HEK293 (cell line): ENCODE data around the gene SLC25A11.

Source experiments
- CTCF ChIA-PET: fragments of 350-600 bp; formaldehyde crosslinking; extraction: SDS; loops from one replicate; lab custom pipeline; 2021; ENCODE audit warnings: antibody characterized with exemption; lab: Yijun Ruan, JAX
- POLR2A ChIA-PET: fragments of 300-600 bp; formaldehyde crosslinking; extraction: SDS; loops from one replicate; lab custom pipeline; 2020; ENCODE audit warnings: antibody characterized with exemption, inconsistent platforms; lab: Yijun Ruan, JAX
- H3K27ac ChIP-seq: fragments of 200-500 bp; sonication (Bioruptor generic); 2 replicates; pipeline ENCODE4 v1.5.1; 2014; ENCODE audit warnings: low read depth, low read length, control low read depth, inconsistent platforms; ENCODE audit errors: extremely low read depth
- H3K36me3 ChIP-seq, 2 experiments: fragments of 200-500 bp in 1 of 2; sonication (Bioruptor generic) in 1 of 2; 1 replicate in 1 of 2; 2 replicates in 1 of 2; pipeline ENCODE4 v1.5.1; 2014 to 2017; ENCODE audit warnings: inconsistent platforms in 2 of 2, low read length in 2 of 2; ENCODE audit not compliant: control insufficient read depth in 2 of 2, insufficient read depth in 1 of 2
- H3K4me1 ChIP-seq: fragments of 200-500 bp; sonication (Bioruptor generic); 2 replicates; pipeline ENCODE4 v1.5.1; 2014; ENCODE audit warnings: mild to moderate bottlenecking, low read length, inconsistent platforms; ENCODE audit not compliant: control insufficient read depth, insufficient read depth
- H3K4me3 ChIP-seq: 2 replicates; pipeline ENCODE4 v1.5.1; 2011; ENCODE audit warnings: low read depth, mild to moderate bottlenecking, control low read depth, low read length, moderate library complexity
- H3K9me3 ChIP-seq: fragments of 200-500 bp; sonication (Bioruptor generic); 2 replicates; pipeline ENCODE4 v1.5.1; 2014; ENCODE audit warnings: low read depth, low read length, inconsistent platforms; ENCODE audit not compliant: control insufficient read depth, insufficient read depth
- EGR2 ChIP-seq: fragments of 450-650 bp; formaldehyde crosslinking; IDR thresholded peaks from 2 replicates; pipeline ENCODE4 v1.5.1; 2016; ENCODE audit warnings: low read depth, missing biosample characterization, missing genetic modification characterization
- RBAK ChIP-seq: fragments of 450-650 bp; formaldehyde crosslinking; IDR thresholded peaks from 2 replicates; pipeline ENCODE4 v1.5.1; 2016; ENCODE audit warnings: missing biosample characterization, missing genetic modification characterization
- SP2 ChIP-seq: fragments of 450-650 bp; formaldehyde crosslinking; IDR thresholded peaks from 2 replicates; pipeline ENCODE4 v1.5.1; 2016; ENCODE audit warnings: missing biosample characterization, missing genetic modification characterization
- SP3 ChIP-seq: fragments of 450-650 bp; formaldehyde crosslinking; IDR thresholded peaks from 2 replicates; pipeline ENCODE4 v1.5.1; 2016; ENCODE audit warnings: missing biosample characterization, missing genetic modification characterization
- TCF7L2 ChIP-seq: IDR thresholded peaks from 2 replicates; pipeline ENCODE4 v1.6.1; 2011; ENCODE audit warnings: low read depth, mild to moderate bottlenecking, inconsistent platforms, low read length, moderate library complexity, borderline replicate concordance
- ZBTB17 ChIP-seq: fragments of 450-650 bp; formaldehyde crosslinking; IDR thresholded peaks from 2 replicates; pipeline ENCODE4 v1.5.1; 2016; ENCODE audit warnings: missing biosample characterization, missing genetic modification characterization
- ZFHX2 ChIP-seq: fragments of 450-650 bp; formaldehyde crosslinking; conservative IDR thresholded peaks from 2 replicates; pipeline ENCODE4 v1.5.1; 2016; ENCODE audit warnings: missing biosample characterization, missing genetic modification characterization
- ZIC2 ChIP-seq: fragments of 450-650 bp; formaldehyde crosslinking; IDR thresholded peaks from 2 replicates; pipeline ENCODE4 v1.5.1; 2016; ENCODE audit warnings: missing biosample characterization, missing genetic modification characterization
- ZNF121 ChIP-seq: fragments of 450-650 bp; formaldehyde crosslinking; IDR thresholded peaks from 2 replicates; pipeline ENCODE4 v1.5.1; 2016; ENCODE audit warnings: missing biosample characterization, missing genetic modification characterization
- ZNF133 ChIP-seq: fragments of 450-650 bp; formaldehyde crosslinking; IDR thresholded peaks from 2 replicates; pipeline ENCODE4 v1.5.1; 2016; ENCODE audit warnings: missing biosample characterization, missing genetic modification characterization
- ZNF140 ChIP-seq: fragments of 450-650 bp; formaldehyde crosslinking; IDR thresholded peaks from 2 replicates; pipeline ENCODE4 v1.5.1; 2016; ENCODE audit warnings: missing biosample characterization, missing genetic modification characterization
- ZNF174 ChIP-seq: fragments of 450-650 bp; formaldehyde crosslinking; IDR thresholded peaks from 2 replicates; pipeline ENCODE4 v1.5.0; 2017; ENCODE audit warnings: missing biosample characterization, mild to moderate bottlenecking, missing genetic modification characterization
- ZNF341 ChIP-seq: fragments of 450-650 bp; formaldehyde crosslinking; IDR thresholded peaks from 2 replicates; pipeline ENCODE4; 2016; ENCODE audit warnings: low read depth, missing biosample characterization, missing genetic modification characterization
- ZNF37A ChIP-seq: fragments of 450-650 bp; IDR thresholded peaks from 2 replicates; pipeline ENCODE4 v1.5.1; 2018; ENCODE audit warnings: missing biosample characterization, missing genetic modification characterization
- ZNF391 ChIP-seq: fragments of 450-650 bp; formaldehyde crosslinking; IDR thresholded peaks from 2 replicates; pipeline ENCODE4 v1.5.1; 2016; ENCODE audit warnings: low read depth, missing biosample characterization, missing genetic modification characterization, borderline replicate concordance
- ZNF404 ChIP-seq: fragments of 450-650 bp; formaldehyde crosslinking; IDR thresholded peaks from 2 replicates; pipeline ENCODE4 v1.5.1; 2017; ENCODE audit warnings: missing biosample characterization, missing genetic modification characterization
- ZNF561 ChIP-seq: fragments of 450-650 bp; IDR thresholded peaks from 2 replicates; pipeline ENCODE4 v1.5.1; 2018; ENCODE audit warnings: missing biosample characterization, missing genetic modification characterization, borderline replicate concordance
- ZNF600 ChIP-seq: fragments of 450-650 bp; formaldehyde crosslinking; IDR thresholded peaks from 2 replicates; pipeline ENCODE4 v1.5.1; 2016; ENCODE audit warnings: missing biosample characterization, missing genetic modification characterization
- ZNF610 ChIP-seq: fragments of 450-650 bp; formaldehyde crosslinking; IDR thresholded peaks from 2 replicates; pipeline ENCODE4 v1.5.1; 2016; ENCODE audit warnings: missing biosample characterization, missing genetic modification characterization, borderline replicate concordance
- ZNF624 ChIP-seq: fragments of 450-650 bp; formaldehyde crosslinking; IDR thresholded peaks from 2 replicates; pipeline ENCODE4 v1.5.1; 2017; ENCODE audit warnings: missing biosample characterization, missing genetic modification characterization
- ZNF658 ChIP-seq: fragments of 450-650 bp; formaldehyde crosslinking; IDR thresholded peaks from 2 replicates; pipeline ENCODE4; 2016; ENCODE audit warnings: missing biosample characterization, missing genetic modification characterization
- ZSCAN16 ChIP-seq: fragments of 450-650 bp; formaldehyde crosslinking; IDR thresholded peaks from 2 replicates; pipeline ENCODE4 v1.5.1; 2016; ENCODE audit warnings: missing biosample characterization, missing genetic modification characterization
- TF ChIP-seq, protein P1 (sequence below): fragments of 450-650 bp; formaldehyde crosslinking; IDR thresholded peaks from 2 replicates; pipeline ENCODE4 v1.5.1; 2016; ENCODE audit warnings: missing biosample characterization, missing genetic modification characterization
- TF ChIP-seq, protein P2 (sequence below): fragments of 450-650 bp; formaldehyde crosslinking; IDR thresholded peaks from 2 replicates; pipeline ENCODE4 v1.5.1; 2016; ENCODE audit warnings: missing biosample characterization, missing genetic modification characterization

Gene SLC25A11

DNA sequence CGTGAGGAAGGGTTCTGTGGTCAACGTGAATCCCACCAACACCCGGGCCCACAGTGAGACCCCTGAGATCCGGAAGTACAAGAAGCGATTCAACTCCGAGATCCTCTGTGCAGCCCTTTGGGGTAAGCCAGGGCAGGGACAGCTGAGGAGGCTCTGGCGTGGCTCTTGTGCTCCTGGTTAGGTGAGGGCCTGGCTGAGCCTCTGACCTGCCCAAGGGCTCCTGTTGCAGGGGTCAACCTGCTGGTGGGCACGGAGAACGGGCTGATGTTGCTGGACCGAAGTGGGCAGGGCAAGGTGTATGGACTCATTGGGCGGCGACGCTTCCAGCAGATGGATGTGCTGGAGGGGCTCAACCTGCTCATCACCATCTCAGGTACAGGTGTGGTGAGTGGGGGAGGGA, 44.7 kb downstream of the SLC25A11 start (continued):
- TF ChIP-seq, protein P1, sequence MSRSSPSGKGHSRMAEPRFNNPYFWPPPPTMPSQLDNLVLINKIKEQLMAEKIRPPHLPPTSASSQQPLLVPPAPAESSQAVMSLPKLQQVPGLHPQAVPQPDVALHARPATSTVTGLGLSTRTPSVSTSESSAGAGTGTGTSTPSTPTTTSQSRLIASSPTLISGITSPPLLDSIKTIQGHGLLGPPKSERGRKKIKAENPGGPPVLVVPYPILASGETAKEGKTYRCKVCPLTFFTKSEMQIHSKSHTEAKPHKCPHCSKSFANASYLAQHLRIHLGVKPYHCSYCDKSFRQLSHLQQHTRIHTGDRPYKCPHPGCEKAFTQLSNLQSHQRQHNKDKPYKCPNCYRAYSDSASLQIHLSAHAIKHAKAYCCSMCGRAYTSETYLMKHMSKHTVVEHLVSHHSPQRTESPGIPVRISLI (tag by site-specific recombination), result no peak
- TF ChIP-seq ZNF37A (tag by site-specific recombination), result no peak
- TF ChIP-seq ZNF561 (tag by site-specific recombination), result no peak
- no peak for TF ChIP-seq ZNF600 (tag by site-specific recombination)
- TF ChIP-seq ZNF133 (tag by site-specific recombination), result no peak
- TF ChIP-seq ZNF658 (tag by site-specific recombination), result no peak
- TF ChIP-seq SP3, result no peak
- no peak for TF ChIP-seq ZIC2 (tag by site-specific recombination)
- no peak for TF ChIP-seq ZNF341 (tag by site-specific recombination)
- TF ChIP-seq ZNF624 (tag by site-specific recombination), result no peak

DNA sequence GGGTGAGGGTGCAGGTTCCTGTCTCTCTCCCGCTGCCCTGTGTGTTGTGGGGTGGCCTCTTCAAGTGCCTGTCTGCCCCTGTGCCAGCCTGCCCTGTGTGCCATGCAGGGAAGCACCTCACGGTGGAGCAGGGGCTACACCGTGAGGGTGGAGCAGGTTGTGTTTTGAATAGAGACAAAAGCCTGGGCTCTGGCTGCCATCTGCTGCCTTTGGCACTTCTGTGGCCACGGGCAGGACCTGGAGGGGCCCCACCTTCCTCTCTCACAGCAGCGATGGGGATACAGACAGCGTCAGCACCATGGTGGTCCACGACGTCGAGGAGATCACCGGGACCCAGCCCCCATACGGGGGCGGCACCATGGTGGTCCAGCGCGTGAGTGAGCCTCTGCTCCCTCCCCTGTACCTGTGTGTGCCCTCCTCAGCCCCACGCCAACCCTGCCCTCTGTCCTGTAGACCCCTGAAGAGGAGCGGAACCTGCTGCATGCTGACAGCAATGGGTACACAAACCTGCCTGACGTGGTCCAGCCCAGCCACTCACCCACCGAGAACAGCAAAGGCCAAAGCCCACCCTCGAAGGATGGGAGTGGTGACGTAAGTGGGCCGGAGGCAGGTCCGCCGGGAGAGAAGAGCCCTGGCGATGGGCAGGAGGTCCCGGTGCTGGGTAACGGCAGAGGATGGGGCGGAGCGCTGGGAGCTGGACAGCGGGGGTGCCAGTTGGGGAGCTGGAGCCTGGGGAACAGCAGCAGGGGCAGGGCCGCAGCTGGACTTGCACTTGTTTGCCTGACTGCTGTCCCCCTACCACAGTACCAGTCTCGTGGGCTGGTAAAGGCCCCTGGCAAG, 45.9 kb downstream of the SLC25A11 start:
- TF ChIP-seq SP2 (tag by site-specific recombination) (0 out of 2 replicates have a peak, but pooled peaks have one; percentile 2), ZNF121 (tag by site-specific recombination) (no peak)
- Histone ChIP-seq H3K9me3 (no peaks in the 10 kb centered on the region), H3K4me1 (no peaks in the 10 kb centered on the region), H3K36me3 (peaks cover 6 to 85% of the 10 kb centered on the region in 2 experiments; a peak in 2 of 3 replicates), H3K27ac (no peak overlapping the region), H3K4me3 (no peak overlapping the region)
- ChIA-PET POLR2A (no interaction called here), CTCF (interaction anchor here (0.7 kb wide), 1 partner anchor 74 kb away, joined by 3 read pairs; no protein-coding TSS in a partner anchor)

DNA sequence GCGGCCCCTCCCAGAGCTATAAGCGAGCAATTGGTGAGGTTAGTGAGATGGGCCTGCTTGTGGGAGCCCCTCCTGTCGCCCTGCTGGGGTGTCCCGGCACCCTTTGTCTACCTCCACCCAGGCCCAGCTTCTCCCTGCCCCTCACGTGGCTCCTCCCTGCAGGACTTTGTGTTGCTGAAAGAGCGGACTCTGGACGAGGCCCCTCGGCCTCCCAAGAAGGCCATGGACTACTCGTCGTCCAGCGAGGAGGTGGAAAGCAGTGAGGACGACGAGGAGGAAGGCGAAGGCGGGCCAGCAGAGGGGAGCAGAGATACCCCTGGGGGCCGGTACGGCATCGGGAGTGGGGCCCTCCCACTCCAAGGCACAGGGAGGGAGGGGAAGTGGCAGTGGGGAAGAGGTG, 46.6 kb downstream of the SLC25A11 start:
- CTCF ChIA-PET, result no interaction called here

DNA sequence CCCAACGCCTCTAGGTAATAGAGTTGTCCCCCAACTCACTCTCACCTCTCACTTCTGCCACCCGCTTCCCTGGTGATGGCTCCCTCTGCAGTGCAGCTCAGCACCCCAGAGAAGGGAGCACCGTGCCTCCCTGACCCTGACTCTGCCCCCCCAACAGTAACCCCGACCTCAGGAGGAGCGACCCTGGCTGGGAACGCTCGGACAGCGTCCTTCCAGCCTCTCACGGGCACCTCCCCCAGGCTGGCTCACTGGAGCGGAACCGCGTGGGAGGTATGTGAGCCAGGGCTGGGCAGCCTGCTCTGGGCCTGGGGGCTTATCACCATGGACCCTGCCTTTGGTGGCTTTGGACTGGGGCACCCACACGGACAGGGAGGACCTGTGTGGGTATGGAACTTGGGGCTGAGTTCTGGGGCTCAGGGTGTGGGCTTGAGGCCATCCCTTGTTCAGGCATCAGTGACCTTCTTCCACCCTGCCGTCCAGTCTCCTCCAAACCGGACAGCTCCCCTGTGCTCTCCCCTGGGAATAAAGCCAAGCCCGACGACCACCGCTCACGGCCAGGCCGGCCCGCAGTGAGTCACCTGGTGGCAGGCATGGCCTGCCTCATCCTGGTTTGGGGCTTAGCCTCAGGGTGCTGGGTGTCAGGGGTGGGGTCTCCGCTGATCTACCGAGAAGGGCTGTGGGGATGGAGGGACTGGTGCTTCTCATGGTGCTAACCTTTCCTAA, 47.2 kb downstream of the SLC25A11 start:
- H3K4me3 ChIP-seq, result no peak overlapping the region
- POLR2A ChIA-PET, result no interaction called here
- H3K9me3 ChIP-seq, result no peaks in the 10 kb centered on the region
- H3K4me1 ChIP-seq, result no peaks in the 10 kb centered on the region
- no peak overlapping the region for H3K27ac ChIP-seq
- H3K36me3 ChIP-seq, result peaks cover 17 to 88% of the 10 kb centered on the region in 2 experiments; a peak in 2 of 3 replicates
- CTCF ChIA-PET, result interaction anchor here (1.1 kb wide), 1 partner anchor 10 kb away, joined by 3 read pairs; the partner anchor contains the start of gene CHRNE
- TF ChIP-seq, protein P2, sequence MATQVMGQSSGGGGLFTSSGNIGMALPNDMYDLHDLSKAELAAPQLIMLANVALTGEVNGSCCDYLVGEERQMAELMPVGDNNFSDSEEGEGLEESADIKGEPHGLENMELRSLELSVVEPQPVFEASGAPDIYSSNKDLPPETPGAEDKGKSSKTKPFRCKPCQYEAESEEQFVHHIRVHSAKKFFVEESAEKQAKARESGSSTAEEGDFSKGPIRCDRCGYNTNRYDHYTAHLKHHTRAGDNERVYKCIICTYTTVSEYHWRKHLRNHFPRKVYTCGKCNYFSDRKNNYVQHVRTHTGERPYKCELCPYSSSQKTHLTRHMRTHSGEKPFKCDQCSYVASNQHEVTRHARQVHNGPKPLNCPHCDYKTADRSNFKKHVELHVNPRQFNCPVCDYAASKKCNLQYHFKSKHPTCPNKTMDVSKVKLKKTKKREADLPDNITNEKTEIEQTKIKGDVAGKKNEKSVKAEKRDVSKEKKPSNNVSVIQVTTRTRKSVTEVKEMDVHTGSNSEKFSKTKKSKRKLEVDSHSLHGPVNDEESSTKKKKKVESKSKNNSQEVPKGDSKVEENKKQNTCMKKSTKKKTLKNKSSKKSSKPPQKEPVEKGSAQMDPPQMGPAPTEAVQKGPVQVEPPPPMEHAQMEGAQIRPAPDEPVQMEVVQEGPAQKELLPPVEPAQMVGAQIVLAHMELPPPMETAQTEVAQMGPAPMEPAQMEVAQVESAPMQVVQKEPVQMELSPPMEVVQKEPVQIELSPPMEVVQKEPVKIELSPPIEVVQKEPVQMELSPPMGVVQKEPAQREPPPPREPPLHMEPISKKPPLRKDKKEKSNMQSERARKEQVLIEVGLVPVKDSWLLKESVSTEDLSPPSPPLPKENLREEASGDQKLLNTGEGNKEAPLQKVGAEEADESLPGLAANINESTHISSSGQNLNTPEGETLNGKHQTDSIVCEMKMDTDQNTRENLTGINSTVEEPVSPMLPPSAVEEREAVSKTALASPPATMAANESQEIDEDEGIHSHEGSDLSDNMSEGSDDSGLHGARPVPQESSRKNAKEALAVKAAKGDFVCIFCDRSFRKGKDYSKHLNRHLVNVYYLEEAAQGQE (tag by site-specific recombination), result peak; percentile 72
- peak; percentile 63 for TF ChIP-seq ZFHX2
- no peak for TF ChIP-seq ZNF404
- TF ChIP-seq, protein P1 (tag by site-specific recombination), result no peak
- no peak for TF ChIP-seq ZBTB17 (tag by site-specific recombination)
- TF ChIP-seq EGR2 (tag by site-specific recombination), result peak; percentile 69
- TF ChIP-seq ZNF174 (tag by site-specific recombination), result no peak
- no peak for TF ChIP-seq ZNF391 (tag by site-specific recombination)
- no peak for TF ChIP-seq RBAK (tag by site-specific recombination)
- TF ChIP-seq TCF7L2, result no peak
- TF ChIP-seq ZNF610 (tag by site-specific recombination), result no peak

More for the DNA sequence above, 46.6 kb downstream of the SLC25A11 start:
- no peak for TF ChIP-seq ZSCAN16 (tag by site-specific recombination)
- no peak for TF ChIP-seq ZNF140 (tag by site-specific recombination)
- 0 out of 2 replicates have a peak, but pooled peaks have one; percentile 7 for TF ChIP-seq SP2 (tag by site-specific recombination)
- Histone ChIP-seq H3K36me3 (peaks cover 11 to 83% of the 10 kb centered on the region in 2 experiments; a peak in 2 of 3 replicates), H3K27ac (no peak overlapping the region), H3K4me3 (no peak overlapping the region), H3K9me3 (no peaks in the 10 kb centered on the region), H3K4me1 (no peaks in the 10 kb centered on the region)
- POLR2A ChIA-PET, result no interaction called here
